ACC112 (cell line): ENCODE measurements around the gene SLC16A5.
"Not testable (repeated sequence)": the region's sequence is repeated elsewhere in the genome, so short reads cannot be mapped to it uniquely, and the experiment has no call there.

ENCODE experiments used
- H2AFZ ChIP-seq: fragments of 200-600 bp; sonication (generic); one replicate; pipeline ENCODE4 v1.6.0; 2017; ENCODE audit warnings: antibody characterized with exemption, low read length; ENCODE audit not compliant: unreplicated experiment
- H3K27ac ChIP-seq: fragments of 200-600 bp; sonication (generic); 2 replicates; pipeline ENCODE4 v1.5.1; 2014; ENCODE audit warnings: low read depth, mild to moderate bottlenecking, antibody characterized with exemption, low read length, moderate library complexity
- H3K27me3 ChIP-seq: fragments of 200-600 bp; sonication (generic); 2 replicates; pipeline ENCODE4 v1.6.1; 2014; ENCODE audit warnings: mild to moderate bottlenecking, antibody characterized with exemption, low read length, moderate library complexity, mixed read lengths; ENCODE audit not compliant: insufficient read depth
- H3K36me3 ChIP-seq: fragments of 200-600 bp; sonication (generic); 2 replicates; pipeline ENCODE4 v1.6.1; 2016; ENCODE audit warnings: mild to moderate bottlenecking, antibody characterized with exemption, low read length, moderate library complexity, mixed read lengths; ENCODE audit not compliant: insufficient read depth
- H3K4me1 ChIP-seq: fragments of 200-600 bp; sonication (generic); one replicate; pipeline ENCODE4 v1.6.1; 2016; ENCODE audit warnings: low read length, mixed read lengths; ENCODE audit not compliant: insufficient read depth, unreplicated experiment, control insufficient read depth
- H3K4me3 ChIP-seq: fragments of 200-600 bp; sonication (generic); 2 replicates; pipeline ENCODE4 v1.5.1; 2014; ENCODE audit warnings: mild to moderate bottlenecking, low read depth, low read length
- H3K79me2 ChIP-seq: fragments of 200-600 bp; sonication (generic); one replicate; pipeline ENCODE4 v1.6.0; 2016; ENCODE audit warnings: low read length; ENCODE audit not compliant: control insufficient read depth, unreplicated experiment, insufficient read depth

Gene SLC16A5

DNA sequence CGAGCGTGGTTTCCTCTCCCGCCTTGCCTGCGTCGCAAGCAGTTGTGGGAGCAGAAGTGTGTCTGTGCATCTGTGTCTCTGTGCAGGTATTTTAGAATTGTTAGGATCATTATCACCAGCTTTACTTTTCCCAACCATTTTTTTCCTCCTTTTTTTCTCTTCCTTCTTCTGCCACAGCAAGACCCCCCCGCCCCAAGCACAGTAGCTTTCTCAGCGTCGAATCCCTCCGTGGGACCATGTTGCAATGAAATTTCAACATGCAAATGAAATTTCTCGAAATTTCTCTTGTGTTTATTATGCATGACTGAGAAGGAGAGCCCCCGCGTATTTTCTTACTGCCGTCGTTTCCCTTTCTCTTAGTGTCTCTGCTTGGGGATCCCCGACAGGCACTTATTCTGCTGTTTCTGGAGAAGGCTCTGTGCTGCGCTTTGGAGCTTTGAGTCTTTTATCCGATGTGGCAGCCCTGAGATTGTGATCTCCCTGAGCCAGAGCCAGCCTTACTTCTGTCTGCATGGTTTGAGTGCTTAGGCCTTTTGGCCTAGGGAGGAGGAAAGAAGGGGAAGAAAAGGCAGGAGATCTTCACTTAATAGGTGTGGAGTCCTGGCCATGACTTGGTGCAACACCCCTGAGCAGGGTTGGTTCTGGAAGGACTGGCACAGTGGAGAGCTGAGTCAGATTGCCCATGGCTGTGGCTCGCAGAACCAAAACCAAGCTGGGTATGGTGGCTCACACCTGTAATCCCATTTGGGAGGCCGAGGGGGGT, 27.0 kb downstream of the SLC16A5 start:
- peaks cover 5% of the 10 kb centered on the region for H3K4me1 ChIP-seq
- H3K79me2 ChIP-seq: no peaks in the 10 kb centered on the region
- no peaks in the 10 kb centered on the region for H3K27me3 ChIP-seq
- peak overlapping the region; percentile 64 for H2AFZ ChIP-seq
- H3K4me3 ChIP-seq: peak overlapping the region; percentile 66
- no peak overlapping the region for H3K27ac ChIP-seq
- no peaks in the 10 kb centered on the region for H3K36me3 ChIP-seq

GRCh38 chr17:75115555-75115954, 27.8 kb downstream of the SLC16A5 start:
- no peak overlapping the region for H3K27ac ChIP-seq

GRCh38 chr17:75116737-75117136, 29.0 kb downstream of the SLC16A5 start:
- H3K27ac ChIP-seq: no peak overlapping the region
- H3K4me3 ChIP-seq: no peak overlapping the region
- no peaks in the 10 kb centered on the region for H3K27me3 ChIP-seq
- no peaks in the 10 kb centered on the region for H3K36me3 ChIP-seq
- H3K4me1 ChIP-seq: peaks cover 5% of the 10 kb centered on the region
- no peaks in the 10 kb centered on the region for H3K79me2 ChIP-seq
- H2AFZ ChIP-seq: no peak overlapping the region

More at GRCh38 chr17:75115555-75115954, 27.8 kb downstream of the SLC16A5 start:
- peaks cover 5% of the 10 kb centered on the region for H3K4me1 ChIP-seq
- H3K4me3 ChIP-seq: no peak overlapping the region
- H3K79me2 ChIP-seq: no peaks in the 10 kb centered on the region
- no peaks in the 10 kb centered on the region for H3K27me3 ChIP-seq
- H3K36me3 ChIP-seq: no peaks in the 10 kb centered on the region
- no peak overlapping the region for H2AFZ ChIP-seq

GRCh38 chr17:75118307-75118706, 30.6 kb downstream of the SLC16A5 start:
- H3K4me3 ChIP-seq: no peak overlapping the region

DNA sequence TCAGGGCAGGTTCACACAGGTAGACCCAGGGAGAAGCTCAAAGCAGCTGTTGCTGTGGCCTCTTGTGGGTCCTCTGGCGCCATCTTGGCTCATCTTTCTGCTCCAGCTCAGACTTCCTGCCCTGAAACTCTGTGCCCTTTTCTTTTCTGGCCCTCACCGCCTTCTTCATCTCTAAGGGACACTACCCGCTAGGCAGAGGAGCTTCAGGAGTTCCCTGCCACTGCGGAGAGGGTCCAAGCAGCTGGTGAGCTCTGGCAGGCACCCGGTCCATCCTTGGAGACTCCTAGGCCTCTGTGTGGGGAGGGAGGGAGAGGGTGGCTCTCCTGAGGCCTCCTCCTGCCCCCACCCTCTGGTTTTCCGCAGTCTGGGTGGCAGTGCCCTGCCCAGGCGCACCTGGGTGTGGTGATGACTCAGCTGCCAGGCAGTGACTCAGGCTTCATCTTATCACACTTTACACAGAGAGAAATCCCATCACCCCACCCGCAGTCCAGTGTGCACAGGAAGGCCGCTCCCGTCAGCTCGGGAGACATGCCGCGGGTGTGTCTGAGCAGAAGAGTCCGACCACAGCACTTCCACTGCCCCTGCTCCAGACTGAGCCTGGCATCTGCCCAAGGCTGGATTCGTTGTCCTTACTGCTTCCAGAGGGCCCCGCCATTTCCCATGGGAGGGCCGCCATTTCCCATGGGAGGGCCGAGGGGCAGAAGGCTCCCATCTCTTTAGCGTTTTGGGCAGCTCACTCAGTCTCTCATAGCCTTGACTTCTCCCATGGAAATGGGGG, 36.5 kb downstream of the SLC16A5 start:
- Histone ChIP-seq H3K4me3 (no peak overlapping the region), H3K27me3 (no peaks in the 10 kb centered on the region), H2AFZ (no peak overlapping the region), H3K36me3 (no peaks in the 10 kb centered on the region), H3K79me2 (no peaks in the 10 kb centered on the region), H3K27ac (peak overlapping the region; percentile 16; the same call in 1 of the 2 replicates), H3K4me1 (peaks cover 11% of the 10 kb centered on the region)

More at GRCh38 chr17:75118307-75118706, 30.6 kb downstream of the SLC16A5 start:
- Histone ChIP-seq H3K4me1 (peaks cover 5% of the 10 kb centered on the region), H3K36me3 (no peaks in the 10 kb centered on the region), H2AFZ (no peak overlapping the region), H3K27me3 (no peaks in the 10 kb centered on the region), H3K79me2 (no peaks in the 10 kb centered on the region), H3K27ac (no peak overlapping the region)

GRCh38 chr17:75124819-75125162, 37.0 kb downstream of the SLC16A5 start:
- H3K4me3 ChIP-seq: no peak overlapping the region
- H3K4me1 ChIP-seq: peaks cover 11% of the 10 kb centered on the region
- no peaks in the 10 kb centered on the region for H3K79me2 ChIP-seq
- H3K27me3 ChIP-seq: no peaks in the 10 kb centered on the region
- no peak overlapping the region for H2AFZ ChIP-seq
- peak overlapping the region; percentile 16; the same call in 1 of the 2 replicates for H3K27ac ChIP-seq
- no peaks in the 10 kb centered on the region for H3K36me3 ChIP-seq

GRCh38 chr17:75125984-75126383, 38.2 kb downstream of the SLC16A5 start:
- Histone ChIP-seq H3K27ac (no peak overlapping the region), H3K27me3 (no peaks in the 10 kb centered on the region), H2AFZ (no peak overlapping the region), H3K4me3 (no peak overlapping the region), H3K4me1 (peaks cover 17% of the 10 kb centered on the region), H3K79me2 (no peaks in the 10 kb centered on the region), H3K36me3 (no peaks in the 10 kb centered on the region)

GRCh38 chr17:75126954-75127353, 39.2 kb downstream of the SLC16A5 start:
- Histone ChIP-seq H2AFZ (no peak overlapping the region), H3K27ac (no peak overlapping the region), H3K36me3 (no peaks in the 10 kb centered on the region), H3K79me2 (no peaks in the 10 kb centered on the region), H3K4me3 (no peak overlapping the region), H3K4me1 (peaks cover 17% of the 10 kb centered on the region), H3K27me3 (no peaks in the 10 kb centered on the region)

DNA sequence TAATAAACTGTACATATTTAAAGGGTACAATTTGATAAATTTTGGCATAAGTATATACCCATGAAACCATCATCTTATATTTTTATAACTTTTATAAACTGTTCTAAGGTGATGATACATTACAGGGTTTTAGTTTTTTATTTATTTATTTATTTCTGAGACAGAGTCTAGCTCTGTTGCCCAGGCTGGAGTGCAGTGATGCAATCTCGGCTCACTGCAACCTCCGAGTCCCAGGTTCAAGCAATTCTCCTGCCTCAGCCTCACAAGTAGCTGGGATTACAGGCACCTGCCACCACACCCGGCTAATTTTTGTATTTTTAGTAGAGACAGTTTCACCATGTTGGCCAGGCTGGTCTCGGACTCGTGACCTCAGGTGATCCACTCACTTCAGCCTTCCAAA, 40.2 kb downstream of the SLC16A5 start:
- H3K4me3 ChIP-seq, H3K27ac ChIP-seq, H2AFZ ChIP-seq, H3K79me2 ChIP-seq, H3K36me3 ChIP-seq, H3K27me3 ChIP-seq: not testable (repeated sequence)
- peaks cover 21% of the 10 kb centered on the region for H3K4me1 ChIP-seq

- peaks cover 20% of the 10 kb centered on the region for H3K4me1 ChIP-seq
- no peak overlapping the region for H3K27ac ChIP-seq
- H3K36me3 ChIP-seq: no peaks in the 10 kb centered on the region
- no peaks in the 10 kb centered on the region for H3K27me3 ChIP-seq
- H2AFZ ChIP-seq: no peak overlapping the region
- H3K79me2 ChIP-seq: no peaks in the 10 kb centered on the region
- H3K4me3 ChIP-seq: no peak overlapping the region
Measured at GRCh38 chr17:75128694-75129505, 41.1 kb downstream of the SLC16A5 start.
